ENCODE measurements around the gene RHOJ. TPM values are rescaled to one million over a fixed set of nuclear protein-coding genes. Genes with fewer than 3 reads are reported as not detected.

RHOJ gene
- total RNA-seq, 1 experiment from 2014 or later = 0.40 TPM

GRCh38 chr14:63288853-63289252 lies 84.6 kb downstream of the RHOJ start:
- no peak overlapping the region for H3K4me3 Mint-ChIP-seq (ENCODE audit: low read depth, unreplicated experiment)
- CTCF ChIA-PET = no interaction called here
- intact Hi-C loops (cut with micrococcal nuclease; ENCODE audit: unreplicated experiment) = no loop called here
- no TSS peak for BruUV-seq (replicated peaks)
- no peaks in the 10 kb centered on the region for H3K9me3 Mint-ChIP-seq (ENCODE audit: low read depth, unreplicated experiment)
- no peaks in the 10 kb centered on the region for H3K27me3 Mint-ChIP-seq (ENCODE audit: unreplicated experiment)
- no peaks in the 10 kb centered on the region for H3K36me3 Mint-ChIP-seq (ENCODE audit: insufficient read depth, unreplicated experiment)
- no peak for DNase-seq
- H3K4me1 Mint-ChIP-seq (ENCODE audit: low read depth, unreplicated experiment) = no peaks in the 10 kb centered on the region
- TF ChIP-seq CTCF (IDR thresholded peaks at IDR 0.05; ENCODE audit: unreplicated experiment) = no peak
- H3K27ac Mint-ChIP-seq (ENCODE audit: unreplicated experiment) = no peak overlapping the region

- intact Hi-C loops (cut with micrococcal nuclease; ENCODE audit: unreplicated experiment) = no loop called here
- CTCF ChIA-PET = no interaction called here
- no peak for TF ChIP-seq CTCF (IDR thresholded peaks at IDR 0.05; ENCODE audit: unreplicated experiment)
- Mint-ChIP-seq H3K36me3 (ENCODE audit: insufficient read depth, unreplicated experiment) (no peaks in the 10 kb centered on the region), H3K27me3 (ENCODE audit: unreplicated experiment) (no peaks in the 10 kb centered on the region), H3K27ac (ENCODE audit: unreplicated experiment) (no peak overlapping the region), H3K4me1 (ENCODE audit: low read depth, unreplicated experiment) (no peaks in the 10 kb centered on the region), H3K4me3 (ENCODE audit: low read depth, unreplicated experiment) (no peak overlapping the region), H3K9me3 (ENCODE audit: low read depth, unreplicated experiment) (no peaks in the 10 kb centered on the region)
- DNase-seq = no peak
- no TSS peak for BruUV-seq (replicated peaks)
These were observed 86.6 kb downstream of the RHOJ start for GRCh38 chr14:63290741-63291430.

- intact Hi-C loops (cut with micrococcal nuclease; ENCODE audit: unreplicated experiment) = no loop called here
- H3K36me3 Mint-ChIP-seq (ENCODE audit: insufficient read depth, unreplicated experiment) = no peaks in the 10 kb centered on the region
- CTCF ChIA-PET = interaction anchor here (0.7 kb wide), 1 partner anchor 10 kb away, joined by 3 read pairs; no protein-coding TSS in a partner anchor
- no peaks in the 10 kb centered on the region for H3K4me1 Mint-ChIP-seq (ENCODE audit: low read depth, unreplicated experiment)
- H3K4me3 Mint-ChIP-seq (ENCODE audit: low read depth, unreplicated experiment) = no peak overlapping the region
- H3K9me3 Mint-ChIP-seq (ENCODE audit: low read depth, unreplicated experiment) = no peaks in the 10 kb centered on the region
- BruUV-seq (replicated peaks) = no TSS peak
- TF ChIP-seq CTCF (IDR thresholded peaks at IDR 0.05; ENCODE audit: unreplicated experiment) = no peak
- H3K27me3 Mint-ChIP-seq (ENCODE audit: unreplicated experiment) = no peaks in the 10 kb centered on the region
- no peak overlapping the region for H3K27ac Mint-ChIP-seq (ENCODE audit: unreplicated experiment)
- DNase-seq = no peak
These were observed 88.6 kb downstream of the RHOJ start for GRCh38 chr14:63292805-63293204.

GRCh38 chr14:63295231-63295685 lies 91.0 kb downstream of the RHOJ start:
- no peaks in the 10 kb centered on the region for H3K27me3 Mint-ChIP-seq (ENCODE audit: unreplicated experiment)
- CTCF ChIA-PET = interaction anchor here (0.6 kb wide), 1 partner anchor 95 kb away, joined by 3 read pairs; no protein-coding TSS in a partner anchor
- no peak overlapping the region for H3K4me3 Mint-ChIP-seq (ENCODE audit: low read depth, unreplicated experiment)
- BruUV-seq (replicated peaks) = no TSS peak
- H3K4me1 Mint-ChIP-seq (ENCODE audit: low read depth, unreplicated experiment) = no peaks in the 10 kb centered on the region
- intact Hi-C loops (cut with micrococcal nuclease; ENCODE audit: unreplicated experiment) = no loop called here
- DNase-seq = no peak
- H3K9me3 Mint-ChIP-seq (ENCODE audit: low read depth, unreplicated experiment) = no peaks in the 10 kb centered on the region
- no peak overlapping the region for H3K27ac Mint-ChIP-seq (ENCODE audit: unreplicated experiment)
- H3K36me3 Mint-ChIP-seq (ENCODE audit: insufficient read depth, unreplicated experiment) = no peaks in the 10 kb centered on the region
- TF ChIP-seq CTCF (IDR thresholded peaks at IDR 0.05; ENCODE audit: unreplicated experiment) = no peak
